GM10847 (cell line): ENCODE data around the gene RPS15.

ENCODE experiments used
- POLR2A ChIP-seq: IDR thresholded peaks from 2 replicates; pipeline ENCODE4 v1.6.1; 2011; ENCODE audit not compliant: insufficient read length; ENCODE audit errors: extremely low read depth

The RPS15 gene

GRCh38 chr19:1450735-1451731 is 12.8 kb downstream of the RPS15 start:
- no peak for TF ChIP-seq POLR2A

GRCh38 chr19:1451916-1452801 is 14.0 kb downstream of the RPS15 start:
- TF ChIP-seq POLR2A = no peak

- TF ChIP-seq POLR2A = no peak
These were observed 14.8 kb downstream of the RPS15 start for GRCh38 chr19:1452802-1453524.

GRCh38 chr19:1453525-1454364 is 15.5 kb downstream of the RPS15 start:
- no peak for TF ChIP-seq POLR2A

- no peak for TF ChIP-seq POLR2A
These were observed 16.8 kb downstream of the RPS15 start for GRCh38 chr19:1455002-1455335.

GRCh38 chr19:1455336-1456120 is 17.3 kb downstream of the RPS15 start:
- TF ChIP-seq POLR2A = no peak

DNA sequence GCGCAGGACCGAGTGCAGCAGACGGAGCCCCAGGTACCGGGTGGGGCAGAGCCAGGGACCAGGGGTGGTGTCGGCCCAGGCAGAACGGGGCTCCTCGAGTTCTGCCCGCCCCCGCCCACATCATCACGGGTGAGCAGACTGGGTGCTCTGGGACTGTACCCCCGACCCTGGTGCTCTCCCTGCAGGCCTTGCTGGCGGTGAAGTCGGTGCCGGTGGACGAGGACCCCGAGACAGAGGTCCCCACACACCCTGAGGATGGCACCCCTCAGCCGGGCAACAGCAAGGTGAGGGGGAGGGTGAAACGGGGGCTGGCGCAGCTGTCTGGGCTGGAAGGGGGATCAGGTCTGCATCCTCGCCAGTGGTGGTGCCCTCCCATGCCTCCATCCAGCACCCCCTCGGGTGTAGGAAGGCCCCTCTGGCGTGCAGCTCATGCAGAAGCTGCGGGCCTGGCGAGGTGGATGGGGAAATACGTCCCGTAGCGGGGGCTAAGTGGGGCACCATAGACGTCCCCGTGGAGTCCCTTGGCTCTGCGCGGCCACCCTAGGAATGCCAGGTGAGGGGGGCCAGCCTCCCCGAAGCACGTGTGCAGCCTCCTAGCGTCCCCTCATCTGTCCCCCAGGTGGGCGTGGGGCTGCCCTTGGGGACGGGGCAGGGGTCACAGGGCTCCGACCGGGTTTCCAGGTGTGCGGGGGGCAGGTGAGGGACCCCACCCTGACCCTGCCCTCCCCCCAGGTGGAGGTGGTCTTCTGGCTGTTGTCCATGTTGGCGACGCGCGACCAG is 18.1 kb downstream of the RPS15 start:
- no peak for TF ChIP-seq POLR2A

DNA sequence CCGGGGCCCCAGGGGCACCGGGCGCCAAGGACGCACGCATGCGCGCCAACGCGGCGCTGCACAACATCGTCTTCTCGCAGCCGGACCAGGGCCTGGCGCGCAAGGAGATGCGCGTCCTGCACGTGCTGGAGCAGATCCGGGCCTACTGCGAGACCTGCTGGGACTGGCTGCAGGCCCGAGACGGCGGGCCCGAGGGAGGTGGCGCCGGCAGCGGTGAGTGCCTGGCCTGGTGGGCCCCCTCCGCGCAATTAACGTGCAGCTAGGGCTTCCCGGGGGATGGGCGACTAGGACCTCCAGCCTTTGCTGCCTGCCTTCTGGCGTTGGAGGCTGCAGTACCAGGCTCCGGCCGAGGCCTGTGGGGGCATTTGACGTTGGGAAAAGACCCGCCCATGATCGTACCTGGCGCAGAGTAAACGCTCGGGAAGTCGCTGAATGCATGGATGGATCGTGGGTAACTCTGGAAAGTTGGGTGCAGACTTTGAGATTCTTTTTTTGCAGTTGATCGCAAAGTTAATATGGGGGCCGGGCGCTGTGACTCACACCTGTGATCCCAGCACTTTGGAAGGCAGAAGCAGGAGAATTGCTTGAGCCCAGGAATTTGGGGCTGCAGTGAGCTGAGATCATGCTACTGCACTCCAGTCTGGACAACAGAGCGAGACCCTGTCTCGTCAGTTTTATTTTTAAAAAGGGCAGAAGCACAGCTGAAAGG is 19.0 kb downstream of the RPS15 start:
- no peak for TF ChIP-seq POLR2A

DNA sequence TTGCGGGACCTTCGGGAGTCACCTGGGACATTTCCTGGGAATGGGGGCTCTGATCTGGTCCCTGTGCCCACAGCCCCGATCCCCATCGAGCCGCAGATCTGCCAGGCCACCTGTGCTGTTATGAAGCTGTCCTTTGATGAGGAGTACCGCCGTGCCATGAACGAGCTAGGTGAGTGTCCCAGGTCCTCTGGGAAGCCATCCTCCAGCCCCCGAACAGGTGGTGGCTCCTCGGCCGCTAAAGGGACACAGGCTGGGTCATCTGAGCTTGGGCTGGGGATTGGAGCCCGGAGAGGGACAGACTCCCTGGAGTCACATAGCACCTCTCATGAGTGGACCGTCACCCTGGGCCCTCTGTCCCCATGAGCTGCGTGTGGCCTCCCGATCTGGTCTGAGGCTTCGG is 19.7 kb downstream of the RPS15 start:
- no peak for TF ChIP-seq POLR2A

DNA sequence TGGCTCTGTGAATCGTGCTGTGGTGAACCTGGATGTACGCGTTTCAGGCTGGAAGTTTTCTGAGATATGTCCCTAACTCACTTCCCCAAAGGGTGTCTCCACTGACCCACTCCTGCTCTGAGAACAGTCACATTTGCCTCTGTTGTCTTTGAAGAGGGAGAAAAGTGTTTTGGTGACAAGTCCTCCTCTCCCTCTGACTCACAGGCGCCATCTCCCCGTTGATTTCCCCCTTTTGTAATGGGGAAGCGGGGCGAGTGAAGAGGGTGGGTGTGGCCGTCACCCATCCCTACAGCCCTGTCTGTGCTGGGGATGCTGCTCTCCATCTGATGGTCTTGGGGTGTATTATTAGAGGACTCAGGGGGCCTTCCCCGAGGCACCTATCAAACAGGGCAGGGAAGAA is 21.3 kb downstream of the RPS15 start:
- TF ChIP-seq POLR2A = no peak

DNA sequence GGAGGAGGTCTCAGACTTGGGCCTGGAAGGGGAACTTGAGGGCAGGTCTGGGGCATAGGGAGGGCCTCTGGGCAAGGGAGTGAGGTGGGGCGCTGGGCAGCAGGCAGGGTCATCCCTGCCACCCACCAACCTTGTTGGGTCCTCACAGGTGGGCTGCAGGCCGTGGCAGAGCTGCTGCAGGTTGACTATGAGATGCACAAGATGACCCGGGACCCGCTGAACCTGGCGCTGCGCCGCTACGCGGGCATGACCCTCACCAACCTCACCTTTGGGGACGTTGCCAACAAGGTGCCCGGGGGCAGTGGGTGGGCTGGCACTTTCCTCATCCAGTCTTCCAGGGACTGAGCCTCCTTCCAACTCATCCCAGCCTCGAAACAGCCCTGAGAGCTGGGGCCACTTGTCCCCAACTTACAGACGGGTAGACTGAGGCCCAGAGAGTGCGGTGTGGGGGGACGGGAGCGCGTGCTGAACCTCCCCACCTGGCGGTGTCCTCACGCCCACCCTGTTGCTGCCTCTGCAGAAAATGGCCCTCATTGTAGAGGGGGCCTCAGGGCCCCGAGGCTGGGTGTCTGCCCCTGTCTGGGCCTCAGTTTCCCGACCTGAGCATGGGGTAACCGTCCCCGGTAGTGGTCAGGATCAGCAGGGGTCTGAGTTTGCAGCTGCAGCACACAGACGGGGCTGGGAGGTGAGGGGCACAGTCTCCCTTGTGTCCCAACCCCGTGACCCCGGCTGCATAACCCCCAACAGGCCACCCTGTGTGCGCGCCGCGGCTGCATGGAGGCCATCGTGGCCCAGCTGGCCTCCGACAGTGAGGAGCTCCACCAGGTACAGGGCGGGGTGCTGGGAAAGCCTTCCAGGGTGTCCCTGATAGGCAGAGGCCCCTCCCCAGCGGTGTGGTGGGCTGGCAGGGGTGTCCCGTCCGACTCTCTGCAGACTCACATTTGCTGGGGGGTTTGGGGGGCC is 22.1 kb downstream of the RPS15 start:
- TF ChIP-seq POLR2A = no peak
